Measurements from ENCODE around the gene TEAD4. TPM values are rescaled to one million over a fixed set of nuclear protein-coding genes. Genes with fewer than 3 reads are reported as not detected.

Gene TEAD4
- total RNA-seq, 1 experiment from 2014 or later, result 30.8 TPM

DNA sequence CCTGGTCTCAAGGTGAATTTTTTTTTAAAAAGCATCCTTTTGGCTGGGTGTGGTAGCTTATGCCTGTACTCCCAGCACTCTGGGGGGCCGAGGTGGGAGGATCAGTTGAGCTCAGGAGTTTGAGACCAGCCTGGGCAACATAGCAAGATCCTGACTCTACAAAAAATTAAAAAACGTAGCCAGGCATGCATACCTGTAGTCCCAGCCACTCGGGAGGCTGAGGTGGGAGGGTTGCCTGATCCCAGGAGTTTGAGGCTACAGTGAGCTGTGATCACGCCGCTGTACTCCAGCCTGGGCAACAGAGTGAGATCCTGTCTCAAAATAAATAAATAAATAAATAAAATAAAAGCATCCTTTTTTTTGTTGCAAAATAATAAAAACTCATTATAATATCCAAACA, 130.4 kb downstream of the TEAD4 start:
- no peak for DNase-seq
- Histone ChIP-seq H3K4me3 (no peak overlapping the region), H3K36me3 (no peaks in the 10 kb centered on the region), H3K9me3 (no peaks in the 10 kb centered on the region), H3K27me3 (no peaks in the 10 kb centered on the region)

Other genes with a start within 250 kb of the TEAD4 start
- gene FKBP4, start 164.4 kb upstream of the TEAD4 start, total RNA-seq (2014; rRNA removed; shearing (Covaris generic); ENCODE audit: low replicate concordance), result 94.6 and 105 TPM in 2 replicates
- 12.5 and 14.6 TPM in 2 replicates for gene ITFG2, start 146.7 kb upstream of the TEAD4 start, total RNA-seq (2014; rRNA removed; shearing (Covaris generic); ENCODE audit: low replicate concordance)
- gene NRIP2, start 124.4 kb upstream of the TEAD4 start, total RNA-seq (2014; rRNA removed; shearing (Covaris generic); ENCODE audit: low replicate concordance), result not detected in 2 replicates
- gene TEX52, start 102.4 kb upstream of the TEAD4 start, total RNA-seq (2014; rRNA removed; shearing (Covaris generic); ENCODE audit: low replicate concordance), result not detected in 2 replicates
- gene FOXM1, start 82.2 kb upstream of the TEAD4 start, total RNA-seq (2014; rRNA removed; shearing (Covaris generic); ENCODE audit: low replicate concordance), result 24.5 and 30.9 TPM in 2 replicates
- 51.2 and 52.8 TPM in 2 replicates for gene RHNO1, start 82.2 kb upstream of the TEAD4 start, total RNA-seq (2014; rRNA removed; shearing (Covaris generic); ENCODE audit: low replicate concordance)
- gene TULP3, start 68.5 kb upstream of the TEAD4 start, total RNA-seq (2014; rRNA removed; shearing (Covaris generic); ENCODE audit: low replicate concordance), result 20.3 and 21.1 TPM in 2 replicates
- gene TSPAN9, start 118.0 kb downstream of the TEAD4 start, total RNA-seq (2014; rRNA removed; shearing (Covaris generic); ENCODE audit: low replicate concordance), result 25.8 and 31.0 TPM in 2 replicates